ENCODE data around the gene DAAM1. TPM values are rescaled to one million over a fixed set of nuclear protein-coding genes. Genes with fewer than 3 reads are reported as not detected.

DAAM1 gene
- total RNA-seq, 2 experiments from 2014 or later, result 30.1 to 72.8 TPM

DNA sequence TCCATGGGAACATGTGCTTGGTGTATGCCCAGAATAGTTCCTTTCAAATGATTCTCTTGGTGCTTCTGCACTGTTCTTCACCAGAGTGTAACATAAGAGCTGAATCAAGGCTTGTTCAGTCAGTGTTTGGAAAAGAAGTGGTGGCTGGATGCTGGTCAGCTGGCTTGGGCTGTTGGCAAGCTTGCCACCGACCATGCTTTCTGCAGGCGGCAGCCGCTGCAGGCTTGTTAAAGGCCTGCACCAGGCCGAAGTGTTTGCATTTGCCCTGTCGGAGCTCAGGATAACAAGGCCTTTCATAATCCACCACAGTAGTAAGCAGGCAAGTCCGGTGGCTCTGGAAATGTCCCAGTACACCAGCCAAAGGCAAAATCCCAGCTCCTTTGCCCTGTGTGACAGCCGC, 26.9 kb downstream of the DAAM1 start:
- peaks cover 23% of the 10 kb centered on the region for H3K36me3 ChIP-seq (ENCODE audit: insufficient read depth, low read length)
- TF ChIP-seq, protein P1, sequence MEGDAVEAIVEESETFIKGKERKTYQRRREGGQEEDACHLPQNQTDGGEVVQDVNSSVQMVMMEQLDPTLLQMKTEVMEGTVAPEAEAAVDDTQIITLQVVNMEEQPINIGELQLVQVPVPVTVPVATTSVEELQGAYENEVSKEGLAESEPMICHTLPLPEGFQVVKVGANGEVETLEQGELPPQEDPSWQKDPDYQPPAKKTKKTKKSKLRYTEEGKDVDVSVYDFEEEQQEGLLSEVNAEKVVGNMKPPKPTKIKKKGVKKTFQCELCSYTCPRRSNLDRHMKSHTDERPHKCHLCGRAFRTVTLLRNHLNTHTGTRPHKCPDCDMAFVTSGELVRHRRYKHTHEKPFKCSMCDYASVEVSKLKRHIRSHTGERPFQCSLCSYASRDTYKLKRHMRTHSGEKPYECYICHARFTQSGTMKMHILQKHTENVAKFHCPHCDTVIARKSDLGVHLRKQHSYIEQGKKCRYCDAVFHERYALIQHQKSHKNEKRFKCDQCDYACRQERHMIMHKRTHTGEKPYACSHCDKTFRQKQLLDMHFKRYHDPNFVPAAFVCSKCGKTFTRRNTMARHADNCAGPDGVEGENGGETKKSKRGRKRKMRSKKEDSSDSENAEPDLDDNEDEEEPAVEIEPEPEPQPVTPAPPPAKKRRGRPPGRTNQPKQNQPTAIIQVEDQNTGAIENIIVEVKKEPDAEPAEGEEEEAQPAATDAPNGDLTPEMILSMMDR (conservative IDR thresholded peaks at IDR 0.05; ENCODE audit: low read length), result no peak
- no peak for TF ChIP-seq EZH2phosphoT487 (IDR thresholded peaks at IDR 0.05; ENCODE audit: borderline replicate concordance, low read depth, low read length)
- peaks cover 13% of the 10 kb centered on the region; the same call in 1 of the 2 replicates for H4K20me1 ChIP-seq (ENCODE audit: insufficient read depth, low read length)

DNA sequence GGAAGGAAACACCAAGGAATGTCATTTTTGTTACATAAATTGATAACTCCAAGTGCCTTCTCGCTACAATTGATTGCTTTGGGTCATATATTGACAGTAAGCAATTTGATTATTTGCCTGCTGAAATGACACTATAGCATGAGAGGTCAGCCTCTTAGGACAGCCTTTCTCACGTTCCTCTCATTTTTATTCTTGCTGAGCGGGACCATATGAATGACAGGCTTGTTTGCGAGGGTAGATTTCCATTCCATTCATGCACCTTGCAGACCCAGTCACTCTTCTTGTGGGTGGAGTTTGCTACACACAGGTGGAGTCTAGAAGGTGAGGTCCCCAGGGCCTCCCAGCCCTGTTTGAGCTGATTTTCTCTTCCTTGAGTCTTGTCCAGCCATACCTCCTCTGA, 27.3 kb downstream of the DAAM1 start:
- peaks cover 27% of the 10 kb centered on the region for H3K36me3 ChIP-seq (ENCODE audit: insufficient read depth, low read length)
- TF ChIP-seq EZH2phosphoT487 (IDR thresholded peaks at IDR 0.05; ENCODE audit: borderline replicate concordance, low read depth, low read length), result no peak
- TF ChIP-seq, protein P1 (conservative IDR thresholded peaks at IDR 0.05; ENCODE audit: low read length), result no peak
- DNase-seq (ENCODE audit: low spot score), result no peak
- H2AFZ ChIP-seq (ENCODE audit: low read length), result no peak overlapping the region
- no peak overlapping the region for H3K4me2 ChIP-seq (ENCODE audit: low read length)
- intact Hi-C loops (cut with micrococcal nuclease; ENCODE audit: unreplicated experiment), result no loop called here
- H3K79me2 ChIP-seq (ENCODE audit: insufficient read depth, low read depth, low read length), result peaks cover 98% of the 10 kb centered on the region
- ChIA-PET POLR2A (interaction anchor here (0.8 kb wide), 1 partner anchor 89 kb away, joined by 4 read pairs; no protein-coding TSS in a partner anchor), CTCF (ENCODE audit: unreplicated experiment) (no interaction called here)
- H3K4me1 ChIP-seq (ENCODE audit: insufficient read depth, low read length, poor library complexity, severe bottlenecking), result peaks cover 28% of the 10 kb centered on the region
- BruUV-seq (replicated peaks), result no TSS peak
- H3K27ac ChIP-seq (ENCODE audit: low read depth, low read length, poor library complexity, severe bottlenecking), result no peak overlapping the region
- H4K20me1 ChIP-seq (ENCODE audit: insufficient read depth, low read length), result peaks cover 13% of the 10 kb centered on the region; the same call in 1 of the 2 replicates
- no peak overlapping the region for H3K4me3 ChIP-seq (ENCODE audit: low read depth, low read length, poor library complexity, severe bottlenecking)
- H3K9me2 ChIP-seq (ENCODE audit: insufficient read depth, low read length), result no peaks in the 10 kb centered on the region
- 0 out of 2 replicates have a peak, but pooled peaks cover 5% of the 10 kb centered on the region for H3K9me3 ChIP-seq (ENCODE audit: low read length)

More for the DNA sequence above, 26.9 kb downstream of the DAAM1 start:
- no peak overlapping the region for H2AFZ ChIP-seq (ENCODE audit: low read length)
- peaks cover 98% of the 10 kb centered on the region for H3K79me2 ChIP-seq (ENCODE audit: insufficient read depth, low read depth, low read length)
- BruUV-seq (replicated peaks), result no TSS peak
- H3K9me2 ChIP-seq (ENCODE audit: insufficient read depth, low read length), result no peaks in the 10 kb centered on the region
- H3K4me3 ChIP-seq (ENCODE audit: low read depth, low read length, poor library complexity, severe bottlenecking), result no peak overlapping the region
- H3K4me2 ChIP-seq (ENCODE audit: low read length), result no peak overlapping the region
- CTCF ChIA-PET (ENCODE audit: unreplicated experiment), result no interaction called here
- no peak overlapping the region for H3K27ac ChIP-seq (ENCODE audit: low read depth, low read length, poor library complexity, severe bottlenecking)
- no peak for DNase-seq (ENCODE audit: low spot score)
- peaks cover 32% of the 10 kb centered on the region for H3K4me1 ChIP-seq (ENCODE audit: insufficient read depth, low read length, poor library complexity, severe bottlenecking)
- POLR2A ChIA-PET, result no interaction called here
- H3K9me3 ChIP-seq (ENCODE audit: low read length), result 0 out of 2 replicates have a peak, but pooled peaks cover 5% of the 10 kb centered on the region
- intact Hi-C loops (cut with micrococcal nuclease; ENCODE audit: unreplicated experiment), result no loop called here

GRCh38 chr14:59217011-59217410, 28.5 kb downstream of the DAAM1 start:
- POLR2A ChIA-PET, result no interaction called here
- Histone ChIP-seq H3K79me2 (ENCODE audit: insufficient read depth, low read depth, low read length) (peaks cover 98% of the 10 kb centered on the region), H3K4me2 (ENCODE audit: low read length) (no peak overlapping the region), H3K4me3 (ENCODE audit: low read depth, low read length, poor library complexity, severe bottlenecking) (no peak overlapping the region), H4K20me1 (ENCODE audit: insufficient read depth, low read length) (peaks cover 7% of the 10 kb centered on the region; the same call in 1 of the 2 replicates), H3K27ac (ENCODE audit: low read depth, low read length, poor library complexity, severe bottlenecking) (no peak overlapping the region), H3K9me3 (ENCODE audit: low read length) (0 out of 2 replicates have a peak, but pooled peaks cover 5% of the 10 kb centered on the region), H3K36me3 (ENCODE audit: insufficient read depth, low read length) (peaks cover 35% of the 10 kb centered on the region), H3K4me1 (ENCODE audit: insufficient read depth, low read length, poor library complexity, severe bottlenecking) (peaks cover 17% of the 10 kb centered on the region), H2AFZ (ENCODE audit: low read length) (no peak overlapping the region), H3K9me2 (ENCODE audit: insufficient read depth, low read length) (no peaks in the 10 kb centered on the region)
- CTCF ChIA-PET (ENCODE audit: unreplicated experiment), result no interaction called here
- no TSS peak for BruUV-seq (replicated peaks)
- intact Hi-C loops (cut with micrococcal nuclease; ENCODE audit: unreplicated experiment), result no loop called here
- no peak for TF ChIP-seq EZH2phosphoT487 (IDR thresholded peaks at IDR 0.05; ENCODE audit: borderline replicate concordance, low read depth, low read length)
- TF ChIP-seq, protein P1 (conservative IDR thresholded peaks at IDR 0.05; ENCODE audit: low read length), result no peak
- DNase-seq (ENCODE audit: low spot score), result no peak

All from OCI-LY7 (cell line).